ENCODE data around the gene TTC9C. TPM values are rescaled to one million over a fixed set of nuclear protein-coding genes. Genes with fewer than 3 reads are reported as not detected.
"Not testable (repeated sequence)": the region's sequence is repeated elsewhere in the genome, so short reads cannot be mapped to it uniquely, and the experiment has no call there.

TTC9C gene
- total RNA-seq, 1 experiment from 2014 or later = 48.7 TPM

- TF ChIP-seq JAZF1 (CRISPR knock-in tag; IDR thresholded peaks at IDR 0.05) (no peak), NR1H2 (CRISPR knock-in tag; IDR thresholded peaks at IDR 0.05) (no peak), ZBTB43 (CRISPR knock-in tag; IDR thresholded peaks at IDR 0.05) (no peak), PREB (CRISPR knock-in tag; IDR thresholded peaks at IDR 0.05; ENCODE audit: borderline replicate concordance) (no peak), ZNF671 (CRISPR knock-in tag; IDR thresholded peaks at IDR 0.05) (0 out of 2 replicates have a peak, but pooled peaks have one; percentile 22)
- peaks cover 27% of the 10 kb centered on the region for H3K36me3 Mint-ChIP-seq
- H3K27me3 Mint-ChIP-seq (ENCODE audit: low read depth) = no peaks in the 10 kb centered on the region
- DNase-seq (ENCODE audit: low spot score) (no peak), ATAC-seq (no peak)
- H3K9me3 Mint-ChIP-seq = no peaks in the 10 kb centered on the region
- H3K4me1 Mint-ChIP-seq = peaks cover 6% of the 10 kb centered on the region
- H3K4me3 Mint-ChIP-seq = no peak overlapping the region
- CTCF ChIA-PET = interaction anchor here (0.5 to 2.3 kb wide), 4 partner anchors 22 to 849 kb away, joined by 3 to 12 read pairs (median 4); no protein-coding TSS in a partner anchor
- peak overlapping the region; percentile 80 for H3K27ac Mint-ChIP-seq
- POLR2A ChIA-PET = interaction anchor here (0.7 to 1.2 kb wide), 3 partner anchors 10 to 134 kb away, joined by 3 read pairs; no protein-coding TSS in a partner anchor
Measured at GRCh38 chr11:62747475-62748160, 19.3 kb downstream of the TTC9C start.

GRCh38 chr11:62749931-62750330, 21.6 kb downstream of the TTC9C start:
- peaks cover 41% of the 10 kb centered on the region for H3K36me3 Mint-ChIP-seq
- POLR2A ChIA-PET; ATAC-seq; H3K27me3 Mint-ChIP-seq (ENCODE audit: low read depth); H3K9me3 Mint-ChIP-seq; H3K4me3 Mint-ChIP-seq; H3K4me1 Mint-ChIP-seq; DNase-seq (ENCODE audit: low spot score): not testable (repeated sequence)
- CTCF ChIA-PET = interaction anchor here (0.6 to 1.4 kb wide), 2 partner anchors 20 to 54 kb away, joined by 4 read pairs; no protein-coding TSS in a partner anchor
- H3K27ac Mint-ChIP-seq = peak overlapping the region; percentile 57; the same call in 1 of the 2 replicates

- TF ChIP-seq ZNF512 (CRISPR knock-in tag; IDR thresholded peaks at IDR 0.05; ENCODE audit: borderline replicate concordance) (no peak), SMAD4 (CRISPR knock-in tag; IDR thresholded peaks at IDR 0.05) (0 out of 2 replicates have a peak, but pooled peaks have one; percentile 54)
- ChIA-PET CTCF (interaction anchor here (2.3 kb wide), 1 partner anchor 24 kb away, joined by 32 read pairs; the partner anchor contains the start of genes HNRNPUL2 and TTC9C), POLR2A (interaction anchor here (0.6 kb wide), 1 partner anchor 138 kb away, joined by 5 read pairs; no protein-coding TSS in a partner anchor)
- peak overlapping the region; percentile 76 for H3K27ac Mint-ChIP-seq
- no peaks in the 10 kb centered on the region; the same call in 1 of the 2 replicates for H3K27me3 Mint-ChIP-seq (ENCODE audit: low read depth)
- peaks cover 41% of the 10 kb centered on the region for H3K36me3 Mint-ChIP-seq
- H3K4me1 Mint-ChIP-seq = peaks cover 20% of the 10 kb centered on the region
- ATAC-seq = no peak
- no peak overlapping the region for H3K4me3 Mint-ChIP-seq
- no peak for DNase-seq (ENCODE audit: low spot score)
- no peaks in the 10 kb centered on the region for H3K9me3 Mint-ChIP-seq
Measured at GRCh38 chr11:62752177-62752785, 24.0 kb downstream of the TTC9C start.

GRCh38 chr11:62752994-62753735, 24.9 kb downstream of the TTC9C start:
- no peak for DNase-seq (ENCODE audit: low spot score)
- ATAC-seq = no peak
- CTCF ChIA-PET = interaction anchor here (0.7 to 2.7 kb wide), 20 partner anchors 7 to 413 kb away, joined by 3 to 67 read pairs (median 4); partner anchors contain the start of genes BSCL2, GNG3, HNRNPUL2 and NXF1
- H3K4me1 Mint-ChIP-seq = peaks cover 23% of the 10 kb centered on the region
- peak overlapping the region; percentile 78; the same call in 1 of the 2 replicates for H3K27ac Mint-ChIP-seq
- peaks cover 41% of the 10 kb centered on the region for H3K36me3 Mint-ChIP-seq
- POLR2A ChIA-PET = interaction anchor here (0.6 to 2.5 kb wide), 18 partner anchors 16 to 162 kb away, joined by 3 to 30 read pairs (median 8); partner anchors contain the start of genes B3GAT3, BSCL2, C11orf98 and CSKMT
- H3K4me3 Mint-ChIP-seq = peak overlapping the region; percentile 95
- no peaks in the 10 kb centered on the region for H3K9me3 Mint-ChIP-seq
- no peaks in the 10 kb centered on the region; the same call in 1 of the 2 replicates for H3K27me3 Mint-ChIP-seq (ENCODE audit: low read depth)
- TF ChIP-seq ZBTB43 (CRISPR knock-in tag; IDR thresholded peaks at IDR 0.05) (no peak), NR1H2 (CRISPR knock-in tag; IDR thresholded peaks at IDR 0.05) (no peak), TP53 (CRISPR knock-in tag; IDR thresholded peaks at IDR 0.05) (no peak), ATF1 (CRISPR knock-in tag; IDR thresholded peaks at IDR 0.05) (no peak), NR2C2 (CRISPR knock-in tag; IDR thresholded peaks at IDR 0.05) (no peak), E2F4 (CRISPR knock-in tag; IDR thresholded peaks at IDR 0.05; ENCODE audit: borderline replicate concordance, low read depth) (no peak), E2F5 (CRISPR knock-in tag; IDR thresholded peaks at IDR 0.05) (no peak), ZNF512 (CRISPR knock-in tag; IDR thresholded peaks at IDR 0.05; ENCODE audit: borderline replicate concordance) (no peak), RORB (CRISPR knock-in tag; IDR thresholded peaks at IDR 0.05) (no peak)
